ENCODE data around the gene HDAC5. TPM values are rescaled to one million over a fixed set of nuclear protein-coding genes. Genes with fewer than 3 reads are reported as not detected.

Gene HDAC5
- total and polyA plus RNA-seq, 2 donors: 26.9 to 43.3 TPM

DNA sequence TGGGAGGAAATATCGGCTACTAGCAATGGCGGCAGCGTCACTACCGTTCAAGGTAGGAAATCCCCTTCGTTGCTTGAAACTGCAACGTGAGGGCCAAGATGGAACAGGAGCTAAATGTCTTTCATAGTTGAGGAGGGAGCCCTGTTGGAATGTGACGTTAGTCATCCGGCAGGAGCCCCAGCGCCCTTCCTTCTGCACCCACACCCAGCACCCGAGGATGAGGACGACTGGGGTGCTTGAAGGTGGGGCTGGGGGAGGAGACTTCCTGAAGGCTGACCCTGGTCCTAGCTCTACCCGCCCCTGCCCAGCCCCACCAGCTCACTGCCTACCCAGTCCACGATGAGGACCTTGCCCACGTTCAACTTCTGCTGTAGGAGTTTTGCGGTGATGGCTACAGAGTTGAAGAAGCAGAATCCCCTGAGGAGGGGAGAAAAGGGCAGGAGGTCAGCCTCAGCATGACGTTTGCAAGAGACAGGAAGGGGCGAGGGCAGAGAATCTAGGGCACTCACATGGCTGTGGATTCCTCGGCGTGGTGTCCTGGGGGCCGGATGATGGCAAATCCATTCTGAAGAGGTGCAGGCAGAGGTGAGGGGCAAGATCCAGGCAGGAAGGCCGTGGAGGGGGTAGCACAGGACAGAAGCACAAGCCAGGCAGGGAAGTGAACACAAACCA, 41.0 kb downstream of the HDAC5 start:
- no peak for DNase-seq (ENCODE audit: extremely low spot score)
- WGBS: 81% methylated on average over 21 of the region's 21 CpGs
- Histone ChIP-seq H3K4me1 (ENCODE audit: insufficient read depth) (no peaks in the 10 kb centered on the region), H3K27ac (ENCODE audit: low read depth) (no peak overlapping the region), H3K4me3 (ENCODE audit: low read depth, low read length) (no peak overlapping the region), H3K36me3 (ENCODE audit: insufficient read depth) (peaks cover 3% of the 10 kb centered on the region)

DNA sequence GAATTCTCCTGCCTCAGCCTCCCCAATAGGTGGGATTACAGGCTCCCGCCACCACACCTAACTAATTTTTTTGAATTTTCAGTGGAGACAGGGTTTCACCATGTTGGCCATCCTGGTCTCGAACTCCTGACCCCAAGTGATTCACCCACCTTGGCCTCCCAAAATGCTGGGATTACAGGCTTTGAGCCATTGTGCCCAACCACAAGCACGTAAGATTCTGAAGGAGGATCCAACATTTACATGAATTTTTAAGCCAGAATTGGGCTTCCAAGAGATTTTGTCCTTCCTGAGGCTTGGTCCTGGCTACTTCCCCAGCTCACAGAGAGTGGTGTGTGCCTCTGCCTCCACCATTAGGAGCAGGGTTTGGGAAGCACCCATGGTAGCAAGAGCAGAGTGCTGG, 41.8 kb downstream of the HDAC5 start:
- 94% methylated on average over 3 of the region's 3 CpGs for WGBS
- no peak overlapping the region for H3K27ac ChIP-seq (ENCODE audit: low read depth)
- no peak overlapping the region for H3K4me3 ChIP-seq (ENCODE audit: low read depth, low read length)
- H3K36me3 ChIP-seq (ENCODE audit: insufficient read depth): peaks cover 3% of the 10 kb centered on the region
- H3K4me1 ChIP-seq (ENCODE audit: insufficient read depth): no peaks in the 10 kb centered on the region
- DNase-seq (ENCODE audit: extremely low spot score): no peak

DNA sequence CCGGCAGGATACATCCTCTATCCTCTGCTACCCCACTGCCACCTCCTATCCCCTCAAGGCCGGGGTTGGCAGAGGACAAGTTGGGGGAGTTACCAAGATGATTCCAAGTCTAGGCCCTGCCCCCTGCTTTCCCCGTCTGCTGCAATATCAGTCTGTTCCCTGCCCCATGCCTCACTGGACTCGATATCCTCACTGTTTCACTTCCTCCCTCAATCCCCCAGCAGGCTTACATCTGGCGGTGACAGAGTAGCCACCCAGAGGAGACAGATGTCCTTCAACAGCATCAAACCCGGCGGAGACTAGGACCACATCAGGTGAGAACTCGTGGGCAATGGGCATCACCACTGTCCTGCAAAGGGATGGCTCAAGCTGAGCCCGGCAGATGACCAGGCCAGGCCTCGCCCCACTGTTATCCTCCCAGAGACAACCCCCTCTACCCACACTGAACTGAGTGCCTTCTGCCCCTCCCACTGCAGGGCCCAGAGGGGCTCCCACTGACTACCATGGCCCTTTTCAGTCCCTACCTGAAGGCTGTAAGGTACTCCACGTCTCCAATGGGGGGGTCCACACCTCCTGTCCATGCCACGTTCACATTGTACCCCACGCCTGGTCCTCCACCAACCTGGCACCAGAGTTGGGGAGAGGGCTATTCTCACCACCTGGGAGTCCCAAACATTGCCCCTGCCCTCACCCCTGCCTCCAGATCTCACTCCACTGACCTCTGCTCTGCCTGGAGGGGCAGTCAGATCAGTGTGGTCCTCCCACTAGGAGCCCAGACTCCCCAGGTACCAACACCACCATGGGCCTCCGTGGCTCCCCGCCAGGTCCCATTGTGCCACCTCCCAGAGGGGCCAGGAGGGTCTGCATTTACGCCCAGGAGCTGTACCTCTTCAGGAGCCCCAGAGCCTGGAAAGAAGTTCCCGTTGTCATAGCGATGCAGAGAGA, 43.3 kb downstream of the HDAC5 start:
- Histone ChIP-seq H3K36me3 (ENCODE audit: insufficient read depth) (peaks cover 3% of the 10 kb centered on the region), H3K4me3 (ENCODE audit: low read depth, low read length) (no peak overlapping the region), H3K4me1 (ENCODE audit: insufficient read depth) (no peaks in the 10 kb centered on the region), H3K27ac (ENCODE audit: low read depth) (no peak overlapping the region)
- no peak for DNase-seq (ENCODE audit: extremely low spot score)
- 83% methylated on average over 18 of the region's 18 CpGs for WGBS

DNA sequence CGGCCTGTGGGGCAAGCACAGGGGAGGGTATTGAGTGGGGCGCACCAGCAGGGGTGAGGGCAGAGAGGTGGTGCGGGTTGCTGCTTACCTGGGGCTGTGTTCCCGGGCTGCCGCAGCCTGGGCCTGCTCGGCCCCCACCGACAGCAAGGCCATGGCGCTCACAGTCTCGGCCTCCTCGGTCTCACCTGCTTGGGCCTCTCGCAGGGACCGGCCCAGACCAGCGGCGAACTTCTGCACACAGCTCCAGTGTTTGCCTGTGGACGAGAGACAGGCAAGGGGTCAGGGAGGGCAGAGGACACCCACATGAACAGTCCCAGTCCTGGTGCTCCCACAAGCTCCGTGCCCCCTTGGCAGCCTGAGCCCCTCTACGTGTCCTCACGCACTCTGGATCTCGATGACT, 45.0 kb downstream of the HDAC5 start:
- 89% methylated on average over 19 of the region's 19 CpGs for WGBS
- no peak overlapping the region for H3K4me3 ChIP-seq (ENCODE audit: low read depth, low read length)
- no peak overlapping the region for H3K27ac ChIP-seq (ENCODE audit: low read depth)
- peaks cover 3% of the 10 kb centered on the region for H3K36me3 ChIP-seq (ENCODE audit: insufficient read depth)
- no peak for DNase-seq (ENCODE audit: extremely low spot score)
- H3K4me1 ChIP-seq (ENCODE audit: insufficient read depth): no peaks in the 10 kb centered on the region

DNA sequence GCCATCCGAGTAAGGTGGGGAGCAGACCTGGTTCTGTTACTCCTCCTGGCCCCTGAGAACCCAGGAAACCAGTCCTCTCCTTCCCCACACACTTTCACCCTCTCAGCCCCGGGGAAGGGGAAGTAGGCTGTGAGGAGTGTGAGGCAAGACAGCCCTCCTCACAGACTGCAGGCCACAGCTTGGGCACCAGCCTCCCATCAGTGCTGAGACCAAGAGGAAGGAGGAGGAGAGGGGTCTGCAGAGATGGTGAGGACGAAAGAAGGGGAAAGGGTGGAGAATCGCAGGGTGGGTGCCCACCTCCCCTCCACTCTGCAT, 45.9 kb downstream of the HDAC5 start:
- 60% methylated on average over 4 of the region's 4 CpGs for WGBS
- no peak overlapping the region for H3K4me3 ChIP-seq (ENCODE audit: low read depth, low read length)
- H3K36me3 ChIP-seq (ENCODE audit: insufficient read depth): peaks cover 3% of the 10 kb centered on the region
- DNase-seq (ENCODE audit: extremely low spot score): no peak
- no peaks in the 10 kb centered on the region for H3K4me1 ChIP-seq (ENCODE audit: insufficient read depth)
- H3K27ac ChIP-seq (ENCODE audit: low read depth): no peak overlapping the region

DNA sequence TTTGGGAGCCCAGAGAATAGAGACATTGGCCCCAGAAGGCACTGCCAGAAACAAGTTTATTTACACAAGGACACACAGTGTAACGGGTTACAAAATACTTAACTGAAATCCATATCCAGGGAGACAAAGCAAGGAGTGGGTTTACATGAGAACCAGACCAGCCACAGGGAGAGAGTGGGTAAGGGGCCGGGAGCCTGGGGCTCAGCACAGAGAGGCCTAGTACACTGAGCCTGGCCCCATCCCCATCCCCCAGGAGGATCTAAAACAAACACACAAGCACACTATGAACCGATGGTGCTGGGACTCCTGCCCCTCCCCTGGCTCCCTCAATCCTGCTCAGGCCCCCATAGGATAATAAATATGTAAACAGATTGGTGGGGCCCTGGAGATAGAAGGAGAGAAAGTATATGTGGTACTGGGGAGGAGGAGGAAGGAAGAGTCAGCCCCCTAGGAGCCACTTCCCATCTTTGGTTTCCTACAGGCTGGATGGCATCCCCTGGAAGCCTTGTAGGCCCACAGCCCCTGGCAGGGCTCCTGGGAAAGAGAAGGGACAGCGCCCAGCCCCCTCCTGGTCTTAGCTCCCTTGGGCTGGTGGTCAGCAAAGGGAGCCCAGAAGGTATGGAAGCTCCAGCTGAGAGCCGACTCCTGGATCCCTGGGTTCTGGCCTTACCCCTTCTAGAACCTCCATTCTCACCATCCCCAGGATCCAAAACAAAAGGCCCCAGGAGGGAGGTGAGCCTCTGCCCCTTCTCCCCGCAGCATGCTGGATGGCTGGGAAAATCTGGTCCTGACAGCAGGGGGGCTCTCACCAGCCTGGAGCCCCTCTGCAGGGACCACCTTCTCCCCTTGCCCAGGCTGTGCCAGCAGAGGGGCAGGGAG, 46.5 kb downstream of the HDAC5 start:
- no peak for DNase-seq (ENCODE audit: extremely low spot score)
- Histone ChIP-seq H3K36me3 (ENCODE audit: insufficient read depth) (peaks cover 3% of the 10 kb centered on the region), H3K4me3 (ENCODE audit: low read depth, low read length) (no peak overlapping the region), H3K4me1 (ENCODE audit: insufficient read depth) (peaks cover 2% of the 10 kb centered on the region), H3K27ac (ENCODE audit: low read depth) (no peak overlapping the region)
- WGBS: 64% methylated on average over 6 of the region's 6 CpGs

DNA sequence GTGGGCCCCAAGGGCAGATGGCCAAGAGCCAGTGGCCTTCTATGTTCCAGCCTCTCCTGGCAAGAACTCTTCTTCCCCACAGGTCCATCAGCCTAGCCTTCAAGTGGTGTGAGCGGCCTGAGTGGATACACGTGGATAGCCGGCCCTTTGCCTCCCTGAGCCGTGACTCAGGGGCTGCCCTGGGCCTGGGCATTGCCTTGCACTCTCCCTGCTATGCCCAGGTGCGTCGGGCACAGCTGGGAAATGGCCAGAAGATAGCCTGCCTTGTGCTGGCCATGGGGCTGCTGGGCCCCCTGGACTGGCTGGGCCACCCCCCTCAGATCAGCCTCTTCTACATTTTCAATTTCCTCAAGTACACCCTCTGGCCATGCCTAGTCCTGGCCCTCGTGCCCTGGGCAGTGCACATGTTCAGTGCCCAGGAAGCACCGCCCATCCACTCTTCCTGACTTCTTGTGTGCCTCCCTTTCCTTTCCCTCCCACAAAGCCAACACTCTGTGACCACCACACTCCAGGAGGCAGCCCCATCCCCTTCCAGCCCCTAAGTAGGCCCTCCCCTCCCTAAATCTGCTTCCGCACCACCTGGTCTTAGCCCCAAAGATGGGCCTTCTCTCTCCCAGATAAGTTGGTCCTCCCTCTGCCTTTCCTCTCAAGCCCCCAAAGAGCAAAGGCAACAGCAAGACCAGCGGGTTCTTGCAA, 47.7 kb downstream of the HDAC5 start:
- WGBS: 80% methylated on average over 10 of the region's 10 CpGs
- no peak overlapping the region for H3K27ac ChIP-seq (ENCODE audit: low read depth)
- no peak overlapping the region for H3K4me3 ChIP-seq (ENCODE audit: low read depth, low read length)
- peaks cover 3% of the 10 kb centered on the region for H3K36me3 ChIP-seq (ENCODE audit: insufficient read depth)
- H3K4me1 ChIP-seq (ENCODE audit: insufficient read depth): peaks cover 3% of the 10 kb centered on the region
- no peak for DNase-seq (ENCODE audit: extremely low spot score)

DNA sequence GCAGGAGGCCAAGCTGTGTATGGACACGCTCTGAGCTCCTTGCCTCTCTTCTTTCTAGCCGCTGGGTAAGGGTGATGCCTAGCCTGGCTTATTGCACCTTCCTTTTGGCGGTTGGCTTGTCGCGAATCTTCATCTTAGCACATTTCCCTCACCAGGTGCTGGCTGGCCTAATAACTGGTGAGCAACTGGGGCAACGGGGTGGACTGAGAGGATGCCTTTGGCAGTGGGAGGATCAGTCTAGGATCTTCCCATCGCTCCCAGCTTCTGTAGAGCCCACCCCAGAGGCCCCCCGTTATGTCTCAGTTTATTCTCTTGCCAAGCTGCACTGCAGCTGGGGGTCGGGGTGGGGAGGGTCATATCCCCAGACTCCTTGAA, 48.5 kb downstream of the HDAC5 start:
- H3K4me1 ChIP-seq (ENCODE audit: insufficient read depth): peaks cover 3% of the 10 kb centered on the region
- no peak overlapping the region for H3K27ac ChIP-seq (ENCODE audit: low read depth)
- no peak overlapping the region for H3K4me3 ChIP-seq (ENCODE audit: low read depth, low read length)
- no peak for DNase-seq (ENCODE audit: extremely low spot score)
- peaks cover 3% of the 10 kb centered on the region for H3K36me3 ChIP-seq (ENCODE audit: insufficient read depth)
- WGBS: 90% methylated on average over 9 of the region's 9 CpGs

DNA sequence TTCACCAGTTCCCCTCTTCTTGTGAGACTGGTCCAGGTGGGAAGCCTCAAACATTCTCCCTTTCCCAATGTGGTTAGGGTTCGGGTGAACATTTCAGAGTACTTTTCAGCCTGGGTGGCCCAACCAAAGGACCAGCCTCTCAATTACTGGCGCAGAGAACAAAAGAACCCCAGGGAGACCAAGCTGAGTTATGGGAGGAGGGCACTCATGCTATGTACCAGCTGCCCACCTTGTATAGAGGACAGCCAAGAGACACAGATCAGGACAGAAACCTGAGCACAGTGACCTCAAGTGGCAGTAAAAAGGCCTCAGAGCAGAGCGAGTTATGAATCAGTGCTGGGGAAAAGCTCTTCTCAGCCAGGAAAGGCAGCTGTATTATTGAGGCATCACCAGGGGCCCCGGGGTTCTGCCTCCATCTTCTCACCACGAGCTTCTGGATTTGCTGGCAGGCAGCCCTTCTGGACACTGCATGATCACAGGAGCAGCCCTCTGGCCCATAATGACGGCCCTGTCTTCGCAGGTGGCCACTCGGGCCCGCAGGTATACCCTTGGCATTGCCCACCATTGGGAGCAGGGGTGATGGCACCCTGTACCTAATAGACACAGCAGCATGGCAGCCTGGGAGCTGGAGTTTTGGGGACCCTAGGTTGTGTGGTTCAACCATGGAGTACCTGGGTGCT, 49.1 kb downstream of the HDAC5 start:
- 74% methylated on average over 9 of the region's 9 CpGs for WGBS
- peaks cover 3% of the 10 kb centered on the region for H3K4me1 ChIP-seq (ENCODE audit: insufficient read depth)
- H3K4me3 ChIP-seq (ENCODE audit: low read depth, low read length): no peak overlapping the region
- no peak for DNase-seq (ENCODE audit: extremely low spot score)
- H3K27ac ChIP-seq (ENCODE audit: low read depth): no peak overlapping the region
- peaks cover 3% of the 10 kb centered on the region for H3K36me3 ChIP-seq (ENCODE audit: insufficient read depth)

DNA sequence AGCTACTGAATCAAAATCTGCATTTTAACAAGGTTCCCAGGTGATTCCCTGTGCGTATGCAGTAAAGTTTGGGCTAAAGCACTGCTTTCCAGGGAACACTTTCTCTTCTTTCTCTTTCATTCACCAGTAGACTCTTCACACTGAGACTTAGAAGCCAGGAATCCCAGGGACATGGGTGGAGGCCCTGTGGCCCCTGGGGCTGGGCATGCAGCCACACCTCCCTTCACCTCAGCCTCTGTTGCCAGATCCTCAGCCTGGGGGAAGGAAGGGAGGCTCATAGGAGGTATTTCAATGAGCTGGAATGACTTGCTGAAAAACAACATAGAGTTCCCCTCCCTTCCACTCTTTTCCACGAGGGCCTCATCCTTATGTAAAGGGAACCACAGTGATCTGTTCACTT, 51.7 kb downstream of the HDAC5 start:
- no peak overlapping the region for H3K4me3 ChIP-seq (ENCODE audit: low read depth, low read length)
- DNase-seq (ENCODE audit: extremely low spot score): no peak
- peaks cover 3% of the 10 kb centered on the region for H3K4me1 ChIP-seq (ENCODE audit: insufficient read depth)
- H3K36me3 ChIP-seq (ENCODE audit: insufficient read depth): no peaks in the 10 kb centered on the region
- H3K27ac ChIP-seq (ENCODE audit: low read depth): no peak overlapping the region
- 31% methylated on average over 2 of the region's 2 CpGs for WGBS

DNA sequence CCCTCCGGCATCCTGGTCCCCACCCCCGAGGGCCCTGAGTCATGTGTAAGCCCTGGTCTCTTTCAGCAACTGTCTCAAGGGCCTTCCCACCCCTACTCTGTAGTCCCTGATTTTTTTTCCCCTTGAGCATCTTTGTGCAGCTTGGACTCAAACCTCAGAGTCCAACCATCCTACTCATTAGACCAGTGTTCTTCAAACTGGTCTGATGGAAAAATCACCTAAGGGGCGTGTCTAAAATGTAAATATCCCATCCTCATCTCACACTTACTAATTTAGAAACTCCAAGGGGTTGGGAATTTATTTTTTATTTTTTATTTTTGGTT, 52.3 kb downstream of the HDAC5 start:
- Histone ChIP-seq H3K4me1 (ENCODE audit: insufficient read depth) (peaks cover 3% of the 10 kb centered on the region), H3K27ac (ENCODE audit: low read depth) (peak overlapping the region; percentile 53), H3K36me3 (ENCODE audit: insufficient read depth) (no peaks in the 10 kb centered on the region), H3K4me3 (ENCODE audit: low read depth, low read length) (peak overlapping the region; percentile 45)
- WGBS: 2% methylated on average over 3 of the region's 3 CpGs
- no peak for DNase-seq (ENCODE audit: extremely low spot score)

DNA sequence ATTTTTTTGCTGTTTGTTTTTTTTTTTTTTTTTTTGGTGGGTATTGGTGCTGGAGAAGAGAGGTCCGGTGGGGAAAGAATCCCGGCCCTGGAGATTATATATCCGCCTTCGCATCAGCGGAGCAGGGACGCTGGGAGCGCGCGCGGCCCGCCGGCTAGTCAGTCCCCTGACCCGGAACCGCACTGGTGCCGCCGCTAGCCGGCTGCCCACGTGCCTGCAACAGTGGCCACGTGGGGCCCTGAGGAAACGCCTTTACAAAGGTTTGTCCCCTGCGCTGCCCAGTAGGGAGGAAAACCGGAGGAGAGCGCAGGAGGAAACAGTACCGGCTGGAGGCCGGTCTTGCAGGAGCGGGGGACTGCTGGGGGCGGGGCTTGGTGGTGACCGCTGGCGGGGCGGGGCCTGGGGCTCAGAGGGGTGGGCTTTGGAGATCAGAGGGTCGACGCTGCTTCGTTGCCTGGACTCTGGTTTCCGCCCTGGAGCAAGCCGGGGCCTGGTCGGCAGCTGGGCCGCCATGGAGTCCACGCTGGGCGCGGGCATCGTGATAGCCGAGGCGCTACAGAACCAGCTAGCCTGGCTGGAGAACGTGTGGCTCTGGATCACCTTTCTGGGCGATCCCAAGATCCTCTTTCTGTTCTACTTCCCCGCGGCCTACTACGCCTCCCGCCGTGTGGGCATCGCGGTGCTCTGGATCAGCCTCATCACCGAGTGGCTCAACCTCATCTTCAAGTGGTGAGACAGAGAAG, 52.8 kb downstream of the HDAC5 start, which contains the start of gene G6PC3:
TSS of gene G6PC3 (plus strand) at position 281 of the 743 bp plus-strand sequence. CDS start at position 512, 231 bp downstream.
- Histone ChIP-seq H3K4me1 (ENCODE audit: insufficient read depth) (peaks cover 3% of the 10 kb centered on the region), H3K27ac (ENCODE audit: low read depth) (peak within 1 kb of the TSS; percentile 65), H3K36me3 (ENCODE audit: insufficient read depth) (no peaks in the 10 kb centered on the region), H3K4me3 (ENCODE audit: low read depth, low read length) (peak within 1 kb of the TSS; percentile 45)
- DNase-seq (ENCODE audit: extremely low spot score): peak; percentile 95
- under 1% methylated on average over 53 of the region's 53 CpGs for WGBS

Measured in urinary bladder (tissue), 4 donors.